ENCODE data around the gene KCNJ3.

DNA sequence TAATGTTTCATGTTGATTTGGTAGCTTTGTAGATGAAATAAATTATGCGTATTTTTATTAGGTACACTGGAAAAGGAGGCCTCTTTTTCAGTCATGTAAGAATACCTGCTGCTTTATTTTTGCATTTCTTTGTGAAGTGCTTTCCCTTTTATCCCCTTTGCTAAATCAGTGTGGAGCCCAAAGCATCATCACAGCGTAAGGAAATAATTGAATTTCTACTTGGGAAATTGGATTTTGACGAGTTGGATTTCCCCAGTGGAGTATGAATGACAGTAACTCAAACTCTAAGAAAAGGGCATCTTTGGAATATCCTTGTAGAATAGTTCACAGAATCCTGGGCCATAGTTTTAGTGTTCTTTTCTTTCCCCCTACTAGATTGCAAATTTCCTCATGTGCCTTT, 97.2 kb downstream of the KCNJ3 start:
- TF ChIP-seq, protein P1, sequence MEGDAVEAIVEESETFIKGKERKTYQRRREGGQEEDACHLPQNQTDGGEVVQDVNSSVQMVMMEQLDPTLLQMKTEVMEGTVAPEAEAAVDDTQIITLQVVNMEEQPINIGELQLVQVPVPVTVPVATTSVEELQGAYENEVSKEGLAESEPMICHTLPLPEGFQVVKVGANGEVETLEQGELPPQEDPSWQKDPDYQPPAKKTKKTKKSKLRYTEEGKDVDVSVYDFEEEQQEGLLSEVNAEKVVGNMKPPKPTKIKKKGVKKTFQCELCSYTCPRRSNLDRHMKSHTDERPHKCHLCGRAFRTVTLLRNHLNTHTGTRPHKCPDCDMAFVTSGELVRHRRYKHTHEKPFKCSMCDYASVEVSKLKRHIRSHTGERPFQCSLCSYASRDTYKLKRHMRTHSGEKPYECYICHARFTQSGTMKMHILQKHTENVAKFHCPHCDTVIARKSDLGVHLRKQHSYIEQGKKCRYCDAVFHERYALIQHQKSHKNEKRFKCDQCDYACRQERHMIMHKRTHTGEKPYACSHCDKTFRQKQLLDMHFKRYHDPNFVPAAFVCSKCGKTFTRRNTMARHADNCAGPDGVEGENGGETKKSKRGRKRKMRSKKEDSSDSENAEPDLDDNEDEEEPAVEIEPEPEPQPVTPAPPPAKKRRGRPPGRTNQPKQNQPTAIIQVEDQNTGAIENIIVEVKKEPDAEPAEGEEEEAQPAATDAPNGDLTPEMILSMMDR (IDR thresholded peaks at IDR 0.05): no peak
- TF ChIP-seq, protein P2, sequence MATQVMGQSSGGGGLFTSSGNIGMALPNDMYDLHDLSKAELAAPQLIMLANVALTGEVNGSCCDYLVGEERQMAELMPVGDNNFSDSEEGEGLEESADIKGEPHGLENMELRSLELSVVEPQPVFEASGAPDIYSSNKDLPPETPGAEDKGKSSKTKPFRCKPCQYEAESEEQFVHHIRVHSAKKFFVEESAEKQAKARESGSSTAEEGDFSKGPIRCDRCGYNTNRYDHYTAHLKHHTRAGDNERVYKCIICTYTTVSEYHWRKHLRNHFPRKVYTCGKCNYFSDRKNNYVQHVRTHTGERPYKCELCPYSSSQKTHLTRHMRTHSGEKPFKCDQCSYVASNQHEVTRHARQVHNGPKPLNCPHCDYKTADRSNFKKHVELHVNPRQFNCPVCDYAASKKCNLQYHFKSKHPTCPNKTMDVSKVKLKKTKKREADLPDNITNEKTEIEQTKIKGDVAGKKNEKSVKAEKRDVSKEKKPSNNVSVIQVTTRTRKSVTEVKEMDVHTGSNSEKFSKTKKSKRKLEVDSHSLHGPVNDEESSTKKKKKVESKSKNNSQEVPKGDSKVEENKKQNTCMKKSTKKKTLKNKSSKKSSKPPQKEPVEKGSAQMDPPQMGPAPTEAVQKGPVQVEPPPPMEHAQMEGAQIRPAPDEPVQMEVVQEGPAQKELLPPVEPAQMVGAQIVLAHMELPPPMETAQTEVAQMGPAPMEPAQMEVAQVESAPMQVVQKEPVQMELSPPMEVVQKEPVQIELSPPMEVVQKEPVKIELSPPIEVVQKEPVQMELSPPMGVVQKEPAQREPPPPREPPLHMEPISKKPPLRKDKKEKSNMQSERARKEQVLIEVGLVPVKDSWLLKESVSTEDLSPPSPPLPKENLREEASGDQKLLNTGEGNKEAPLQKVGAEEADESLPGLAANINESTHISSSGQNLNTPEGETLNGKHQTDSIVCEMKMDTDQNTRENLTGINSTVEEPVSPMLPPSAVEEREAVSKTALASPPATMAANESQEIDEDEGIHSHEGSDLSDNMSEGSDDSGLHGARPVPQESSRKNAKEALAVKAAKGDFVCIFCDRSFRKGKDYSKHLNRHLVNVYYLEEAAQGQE (IDR thresholded peaks at IDR 0.05; ENCODE audit: insufficient read depth in 1 of 2, low read depth in 2 of 2, low read length in 1 of 2): no peak
